Inflammatory macrophage treated with lipopolysaccharide for 4 hours (primary cell): Measurements from ENCODE around the gene GNLY.

ENCODE experiments used
- DNase-seq: peaks from one replicate; pipeline ENCODE4 v3.0.0-alpha.2; 2020

The GNLY gene

DNA sequence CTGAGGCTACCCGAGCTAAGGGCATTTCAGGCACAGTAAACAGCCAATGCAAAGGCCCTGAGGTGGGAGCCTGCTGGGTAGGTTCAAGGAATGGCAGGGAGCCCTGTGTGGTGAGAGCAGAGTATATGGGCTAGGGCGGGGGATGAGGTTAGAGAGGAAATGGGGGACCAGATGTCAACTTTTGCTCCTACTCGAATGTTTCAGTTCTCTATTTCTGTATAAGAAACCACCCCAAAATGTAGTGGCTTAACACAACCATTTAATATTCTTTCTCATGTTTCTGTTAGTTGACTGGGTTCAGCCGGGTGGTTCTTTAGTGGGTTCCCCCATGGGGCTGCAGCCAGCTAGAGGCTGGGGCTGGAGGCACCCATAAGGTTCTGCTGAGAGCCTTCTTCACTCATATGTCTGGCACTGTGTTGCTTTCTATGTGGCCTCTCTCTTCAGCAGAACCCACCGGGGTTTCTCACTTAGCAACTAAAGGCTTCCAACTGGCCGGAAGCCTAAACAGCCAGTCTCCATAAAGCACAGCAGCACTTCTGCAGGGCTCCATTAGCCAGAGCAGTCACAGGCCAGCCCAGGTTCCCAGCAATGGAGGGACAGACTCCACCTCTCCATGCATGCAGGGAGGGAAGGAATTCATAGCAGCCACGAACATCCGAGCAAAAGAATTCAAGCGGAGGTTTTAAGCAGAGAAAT is 54.0 kb downstream of the GNLY start:
- no peak for DNase-seq
